ENCODE measurements around the gene FOXP1. TPM values are rescaled to one million over a fixed set of nuclear protein-coding genes. Genes with fewer than 3 reads are reported as not detected.

FOXP1 gene
- total and polyA plus RNA-seq, 9 of the 15 experiments (the other 6 are each of a cell fraction or from before 2014, with no cell fraction given) = 7.7 to 34.5 (median 13.7) TPM

DNA sequence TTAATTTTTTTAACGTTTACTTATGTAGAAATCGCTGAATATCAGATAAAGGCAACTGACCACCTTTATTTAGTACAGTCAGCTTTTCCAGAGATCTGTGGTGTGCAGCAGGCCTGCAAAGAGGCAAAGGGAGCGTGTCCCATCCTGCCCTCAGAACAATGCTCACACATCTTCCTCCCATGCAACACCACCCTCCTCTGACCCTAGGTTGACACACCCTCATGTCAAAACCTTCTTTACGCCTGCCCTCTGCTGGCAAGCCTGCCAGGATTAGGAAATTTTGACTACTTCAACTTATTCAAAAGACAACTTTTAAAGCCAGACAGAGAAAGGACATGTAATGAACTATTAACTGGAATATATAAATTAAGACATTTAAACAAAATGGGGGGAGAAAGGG is 513.7 kb downstream of the FOXP1 start:
- POLR2A ChIA-PET = no interaction called here
- TF ChIP-seq FOXK2 (conservative IDR thresholded peaks at IDR 0.05 in 1 of 2, IDR thresholded peaks at IDR 0.05 in 1 of 2; ENCODE audit: low read depth in 2 of 2) (no peak), NR4A1 (CRISPR knock-in tag; IDR thresholded peaks at IDR 0.05) (no peak), NR4A1 (tag; IDR thresholded peaks at IDR 0.05) (no peak), ZNF717 (CRISPR knock-in tag; IDR thresholded peaks at IDR 0.05) (no peak)
- TF ChIP-seq, protein P1, sequence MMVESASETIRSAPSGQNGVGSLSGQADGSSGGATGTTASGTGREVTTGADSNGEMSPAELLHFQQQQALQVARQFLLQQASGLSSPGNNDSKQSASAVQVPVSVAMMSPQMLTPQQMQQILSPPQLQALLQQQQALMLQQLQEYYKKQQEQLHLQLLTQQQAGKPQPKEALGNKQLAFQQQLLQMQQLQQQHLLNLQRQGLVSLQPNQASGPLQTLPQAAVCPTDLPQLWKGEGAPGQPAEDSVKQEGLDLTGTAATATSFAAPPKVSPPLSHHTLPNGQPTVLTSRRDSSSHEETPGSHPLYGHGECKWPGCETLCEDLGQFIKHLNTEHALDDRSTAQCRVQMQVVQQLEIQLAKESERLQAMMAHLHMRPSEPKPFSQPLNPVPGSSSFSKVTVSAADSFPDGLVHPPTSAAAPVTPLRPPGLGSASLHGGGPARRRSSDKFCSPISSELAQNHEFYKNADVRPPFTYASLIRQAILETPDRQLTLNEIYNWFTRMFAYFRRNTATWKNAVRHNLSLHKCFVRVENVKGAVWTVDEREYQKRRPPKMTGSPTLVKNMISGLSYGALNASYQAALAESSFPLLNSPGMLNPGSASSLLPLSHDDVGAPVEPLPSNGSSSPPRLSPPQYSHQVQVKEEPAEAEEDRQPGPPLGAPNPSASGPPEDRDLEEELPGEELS (CRISPR knock-in tag; IDR thresholded peaks at IDR 0.05; ENCODE audit: borderline replicate concordance) = no peak
- TF ChIP-seq, protein P2, sequence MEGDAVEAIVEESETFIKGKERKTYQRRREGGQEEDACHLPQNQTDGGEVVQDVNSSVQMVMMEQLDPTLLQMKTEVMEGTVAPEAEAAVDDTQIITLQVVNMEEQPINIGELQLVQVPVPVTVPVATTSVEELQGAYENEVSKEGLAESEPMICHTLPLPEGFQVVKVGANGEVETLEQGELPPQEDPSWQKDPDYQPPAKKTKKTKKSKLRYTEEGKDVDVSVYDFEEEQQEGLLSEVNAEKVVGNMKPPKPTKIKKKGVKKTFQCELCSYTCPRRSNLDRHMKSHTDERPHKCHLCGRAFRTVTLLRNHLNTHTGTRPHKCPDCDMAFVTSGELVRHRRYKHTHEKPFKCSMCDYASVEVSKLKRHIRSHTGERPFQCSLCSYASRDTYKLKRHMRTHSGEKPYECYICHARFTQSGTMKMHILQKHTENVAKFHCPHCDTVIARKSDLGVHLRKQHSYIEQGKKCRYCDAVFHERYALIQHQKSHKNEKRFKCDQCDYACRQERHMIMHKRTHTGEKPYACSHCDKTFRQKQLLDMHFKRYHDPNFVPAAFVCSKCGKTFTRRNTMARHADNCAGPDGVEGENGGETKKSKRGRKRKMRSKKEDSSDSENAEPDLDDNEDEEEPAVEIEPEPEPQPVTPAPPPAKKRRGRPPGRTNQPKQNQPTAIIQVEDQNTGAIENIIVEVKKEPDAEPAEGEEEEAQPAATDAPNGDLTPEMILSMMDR (IDR thresholded peaks at IDR 0.05 in 2 of 3, conservative IDR thresholded peaks at IDR 0.05 in 1 of 3; ENCODE audit: insufficient read depth in 2 of 3, low read depth in 1 of 3, low read length in 3 of 3) = peak; percentile 57 to 65 (median 58)
- TF ChIP-seq, protein P3, sequence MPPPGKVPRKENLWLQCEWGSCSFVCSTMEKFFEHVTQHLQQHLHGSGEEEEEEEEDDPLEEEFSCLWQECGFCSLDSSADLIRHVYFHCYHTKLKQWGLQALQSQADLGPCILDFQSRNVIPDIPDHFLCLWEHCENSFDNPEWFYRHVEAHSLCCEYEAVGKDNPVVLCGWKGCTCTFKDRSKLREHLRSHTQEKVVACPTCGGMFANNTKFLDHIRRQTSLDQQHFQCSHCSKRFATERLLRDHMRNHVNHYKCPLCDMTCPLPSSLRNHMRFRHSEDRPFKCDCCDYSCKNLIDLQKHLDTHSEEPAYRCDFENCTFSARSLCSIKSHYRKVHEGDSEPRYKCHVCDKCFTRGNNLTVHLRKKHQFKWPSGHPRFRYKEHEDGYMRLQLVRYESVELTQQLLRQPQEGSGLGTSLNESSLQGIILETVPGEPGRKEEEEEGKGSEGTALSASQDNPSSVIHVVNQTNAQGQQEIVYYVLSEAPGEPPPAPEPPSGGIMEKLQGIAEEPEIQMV (tag; conservative IDR thresholded peaks at IDR 0.05; ENCODE audit: low read depth) = no peak

More for the DNA sequence above, 513.7 kb downstream of the FOXP1 start:
- WGBS (ENCODE audit: insufficient coverage, low coverage, missing lambda C conversion rate) = 26% methylated on average over 2 of the region's 4 CpGs
- no TSS peak for BruUV-seq (replicated peaks)
- H3K79me2 ChIP-seq (ENCODE audit: control insufficient read depth, insufficient read depth, low read length) = peaks cover 15% of the 10 kb centered on the region; the same call in 2 of the 3 replicates
- intact Hi-C loops (cut with micrococcal nuclease) (loop anchor here (2.0 to 10.0 kb wide), 3 partner anchors 63 to 515 kb away; partner anchors contain the start of gene FOXP1), in situ Hi-C loops (cut with MboI) (no loop called here)
- peaks cover 3% of the 10 kb centered on the region; the same call in 1 of the 2 replicates for H4K20me1 ChIP-seq (replicated peaks; ENCODE audit: control insufficient read depth, insufficient read depth, low read length)
- H3K9me1 ChIP-seq (ENCODE audit: control insufficient read depth, insufficient read depth, low read length) = no peaks in the 10 kb centered on the region
- H3K27ac ChIP-seq (ENCODE audit: extremely low read depth, low read depth, low read length) = no peak overlapping the region
- peaks cover 6 to 15% of the 10 kb centered on the region in 2 experiments; a peak in 3 of 5 replicates for H3K4me1 ChIP-seq (replicated peaks in 1 of 2; ENCODE audit: control insufficient read depth in 2 of 2, insufficient read depth in 2 of 2, low read length in 2 of 2)
- no peak overlapping the region for H3K4me2 ChIP-seq (ENCODE audit: insufficient read depth, low read length)
- CTCF ChIA-PET (ENCODE audit: low intra/inter-chr PET ratio) = interaction anchor here (1.1 kb wide), 1 partner anchor 518 kb away, joined by 3 read pairs; no protein-coding TSS in a partner anchor
- peak; percentile 69 for ATAC-seq
- H3K9me3 ChIP-seq (replicated peaks; ENCODE audit: control insufficient read depth, insufficient read depth, low read depth, low read length) = no peaks in the 10 kb centered on the region
- H3K4me3 ChIP-seq = no peak overlapping the region
- H2AFZ ChIP-seq (ENCODE audit: low read depth, low read length) = no peak overlapping the region
- peak; percentile 60 for FAIRE-seq
- H3K9ac ChIP-seq (ENCODE audit: insufficient read depth in 1 of 2, low read depth in 2 of 2, low read length in 2 of 2) = no peak overlapping the region
- peak; percentile 37 to 64 (median 48) for DNase-seq (ENCODE audit: extremely low read depth in 1 of 4, low spot score in 3 of 4)
- 0 out of 3 replicates have a peak, but pooled peaks cover 2% of the 10 kb centered on the region for H3K36me3 ChIP-seq (ENCODE audit: control insufficient read depth, insufficient read depth, low read length)
- no peaks in the 10 kb centered on the region for H3K27me3 ChIP-seq (ENCODE audit: control insufficient read depth in 2 of 2, insufficient read depth in 2 of 2, low read length in 2 of 2)
